GM19023 (cell line): ENCODE results near the gene GTF2H4.
A peak's percentile ranks its signal among the peaks of the same experiment; 100 is the strongest.
"Not testable (repeated sequence)": the region's sequence is repeated elsewhere in the genome, so short reads cannot be mapped to it uniquely, and the experiment has no call there.

ENCODE experiments used
- ATAC-seq: cut with Tn5 transposase; IDR thresholded peaks from one replicate; pipeline ENCODE4 v1.9.1; 2021; ENCODE audit warnings: mild to moderate bottlenecking, moderate library complexity; ENCODE audit not compliant: unreplicated experiment

Gene GTF2H4

GRCh38 chr6:30907758-30908591, at the start of gene GTF2H4:
Gene GTF2H4 (plus strand): TSS chr6:30908207.
- peak; percentile 96 for ATAC-seq

GRCh38 chr6:30859726-30860125, 48.3 kb upstream of the GTF2H4 start:
- not testable (repeated sequence) for ATAC-seq

- no peak for ATAC-seq
These were observed 46.6 kb upstream of the GTF2H4 start for GRCh38 chr6:30861257-30862048.

- ATAC-seq: no peak
These were observed 45.7 kb upstream of the GTF2H4 start for GRCh38 chr6:30862156-30862875.

GRCh38 chr6:30864325-30864724, 43.7 kb upstream of the GTF2H4 start:
- no peak for ATAC-seq

GRCh38 chr6:30869241-30869749, 38.7 kb upstream of the GTF2H4 start:
- not testable (repeated sequence) for ATAC-seq

GRCh38 chr6:30870546-30870945, 37.5 kb upstream of the GTF2H4 start:
- no peak for ATAC-seq

GRCh38 chr6:30871592-30872183, 36.3 kb upstream of the GTF2H4 start:
- ATAC-seq: no peak

- ATAC-seq: no peak
These were observed 34.8 kb upstream of the GTF2H4 start for GRCh38 chr6:30873137-30873640.

- not testable (repeated sequence) for ATAC-seq
These were observed 34.2 kb upstream of the GTF2H4 start for GRCh38 chr6:30873795-30874194.

GRCh38 chr6:30875244-30876038, 32.6 kb upstream of the GTF2H4 start:
- no peak for ATAC-seq

- ATAC-seq: no peak
These were observed 31.8 kb upstream of the GTF2H4 start for GRCh38 chr6:30876039-30876730.

- ATAC-seq: no peak
These were observed 30.4 kb upstream of the GTF2H4 start for GRCh38 chr6:30877419-30878262.

- ATAC-seq: no peak
These were observed 28.2 kb upstream of the GTF2H4 start for GRCh38 chr6:30879684-30880427.

GRCh38 chr6:30880698-30881252, 27.2 kb upstream of the GTF2H4 start:
- no peak for ATAC-seq

- no peak for ATAC-seq
These were observed 26.4 kb upstream of the GTF2H4 start for GRCh38 chr6:30881392-30882203.
